T-helper 1 cell treated with Interleukin-12 subunit alpha and Interleukin-12 subunit beta and Interleukin-4 antibody, amounts not matched to agents 30 ng/mL and 1 ng/mL, for 36 hours (primary cell): ENCODE data around the gene TAS1R3. TPM values are rescaled to one million over a fixed set of nuclear protein-coding genes. Genes with fewer than 3 reads are reported as not detected.

Source experiments
- intact Hi-C: fragments of 100-400 bp; cut with micrococcal nuclease; formaldehyde crosslinking; loops from one replicate; pipeline ENCODE4 v1.15.1; 2024
- total RNA-seq: library from RNA; stranded (reverse); gene quantifications from 2 replicates; pipeline ENCODE4 v1.2.3, GENCODE V29; 2022

TAS1R3 gene
- total RNA-seq, result 1.0 and 1.2 TPM in 2 replicates

- intact Hi-C loops, result no loop called here
Measured at GRCh38 chr1:1331068-1331965, at the start of gene TAS1R3. TSS of gene TAS1R3 (plus strand) at chr1:1331280. CDS start at chr1:1331346, 66 bp downstream.

GRCh38 chr1:1281533-1282321 is 49.4 kb upstream of the TAS1R3 start:
- intact Hi-C loops, result no loop called here

GRCh38 chr1:1282998-1283397 is 48.1 kb upstream of the TAS1R3 start:
- intact Hi-C loops, result no loop called here

- intact Hi-C loops, result no loop called here
Measured at GRCh38 chr1:1283821-1284220, 47.3 kb upstream of the TAS1R3 start.

GRCh38 chr1:1284221-1285101 is 46.6 kb upstream of the TAS1R3 start:
- intact Hi-C loops, result no loop called here

- intact Hi-C loops, result no loop called here
Measured at GRCh38 chr1:1285102-1285571, 45.9 kb upstream of the TAS1R3 start.

- intact Hi-C loops, result no loop called here
Measured at GRCh38 chr1:1285611-1286311, 45.3 kb upstream of the TAS1R3 start.

GRCh38 chr1:1286313-1287261 is 44.5 kb upstream of the TAS1R3 start:
- intact Hi-C loops, result no loop called here

GRCh38 chr1:1287288-1288110 is 43.6 kb upstream of the TAS1R3 start:
- intact Hi-C loops, result no loop called here

- intact Hi-C loops, result loop anchor here (1.0 to 5.0 kb wide), 3 partner anchors 168 to 308 kb away; partner anchors contain the start of gene PERM1
Measured at GRCh38 chr1:1290238-1290731, 40.8 kb upstream of the TAS1R3 start.

GRCh38 chr1:1291023-1291528 is 40.0 kb upstream of the TAS1R3 start:
- intact Hi-C loops, result loop anchor here (2.0 to 5.0 kb wide), 2 partner anchors 258 to 309 kb away; partner anchors contain the start of gene PERM1

- intact Hi-C loops, result loop anchor here (2.0 to 5.0 kb wide), 2 partner anchors 259 to 309 kb away; partner anchors contain the start of gene PERM1
Measured at GRCh38 chr1:1291548-1292441, 39.3 kb upstream of the TAS1R3 start.

GRCh38 chr1:1292442-1292779 is 38.7 kb upstream of the TAS1R3 start:
- intact Hi-C loops, result loop anchor here (5.0 kb wide), 1 partner anchor 310 kb away; the partner anchor contains the start of gene PERM1

GRCh38 chr1:1292851-1293250 is 38.2 kb upstream of the TAS1R3 start:
- intact Hi-C loops, result loop anchor here (5.0 kb wide), 1 partner anchor 311 kb away; the partner anchor contains the start of gene PERM1

- intact Hi-C loops, result loop anchor here (5.0 kb wide), 1 partner anchor 311 kb away; the partner anchor contains the start of gene PERM1
Measured at GRCh38 chr1:1293263-1294249, 37.5 kb upstream of the TAS1R3 start.
